ENCODE data around the gene DNAH8. TPM values are rescaled to one million over a fixed set of nuclear protein-coding genes. Genes with fewer than 3 reads are reported as not detected.
"Not testable (repeated sequence)": the region's sequence is repeated elsewhere in the genome, so short reads cannot be mapped to it uniquely, and the experiment has no call there.

DNAH8 gene
- total RNA-seq, 2 experiments from 2014 or later, result 0.06 to 0.11 TPM

DNA sequence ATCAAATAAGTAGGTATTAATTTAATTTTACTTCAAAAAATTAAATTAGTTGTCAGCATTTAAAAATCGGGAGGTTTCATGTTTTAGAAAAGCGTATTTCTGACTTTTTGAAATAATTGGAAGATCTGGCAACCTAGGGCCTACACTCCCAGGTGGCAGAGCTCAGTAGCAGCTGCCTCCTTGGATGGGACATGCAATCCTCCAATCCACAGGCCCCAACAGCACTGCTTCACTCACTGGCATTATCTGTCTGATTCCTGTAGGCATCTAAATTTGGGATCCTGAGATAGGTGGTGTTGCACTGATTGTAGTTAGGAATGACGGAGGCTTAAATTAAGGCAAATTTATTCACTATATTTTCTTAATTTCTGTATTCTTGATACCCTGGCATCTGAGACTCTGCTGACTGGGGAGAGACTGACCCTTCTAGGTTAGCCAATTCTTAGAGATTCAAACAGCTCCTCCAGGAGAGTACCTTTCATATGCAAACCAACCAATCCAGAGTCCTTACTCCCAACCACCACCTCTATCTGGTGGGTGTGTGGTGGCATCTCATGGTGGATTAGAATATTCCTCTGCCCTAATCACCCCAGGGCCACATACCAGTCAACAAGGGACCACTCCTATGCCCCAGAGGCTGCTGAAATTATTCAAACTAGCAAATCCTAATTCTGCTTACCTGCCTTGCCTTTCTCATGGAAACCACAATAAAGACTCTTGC is 186.9 kb downstream of the DNAH8 start:
- Mint-ChIP-seq H3K27me3 (peaks cover 8% of the 10 kb centered on the region), H3K36me3 (no peaks in the 10 kb centered on the region), H3K9me3 (no peaks in the 10 kb centered on the region), H3K27ac (no peak overlapping the region), H3K4me1 (no peaks in the 10 kb centered on the region), H3K4me3 (no peak overlapping the region)
- DNase-seq (no peak), ATAC-seq (ENCODE audit: low read depth) (no peak)
- POLR2A ChIA-PET, result no interaction called here

DNA sequence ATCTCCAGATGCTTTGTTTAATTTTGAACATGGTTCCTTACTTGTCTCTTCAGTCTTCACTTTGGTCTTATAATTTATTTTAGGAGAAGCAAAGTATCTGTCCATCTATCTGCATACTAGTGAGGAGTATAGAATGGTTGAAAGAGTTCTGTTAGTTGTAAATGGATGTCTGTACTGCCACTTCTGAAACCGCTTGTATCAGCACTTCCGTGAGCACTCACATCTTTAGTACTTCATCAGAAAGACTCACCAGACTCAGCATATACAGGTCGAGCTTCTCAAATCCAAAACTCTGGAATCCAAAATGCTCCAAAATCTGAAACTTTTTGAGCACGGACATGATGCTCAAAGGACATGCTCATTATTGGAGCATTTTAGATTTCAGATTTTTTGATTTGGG is 191.5 kb downstream of the DNAH8 start:
- H3K27me3 Mint-ChIP-seq, result peaks cover 4% of the 10 kb centered on the region
- H3K4me3 Mint-ChIP-seq, result no peak overlapping the region
- POLR2A ChIA-PET, result no interaction called here
- no peak for DNase-seq
- H3K9me3 Mint-ChIP-seq, result no peaks in the 10 kb centered on the region
- H3K27ac Mint-ChIP-seq, result no peak overlapping the region
- H3K4me1 Mint-ChIP-seq, result no peaks in the 10 kb centered on the region
- ATAC-seq (ENCODE audit: low read depth), result no peak
- H3K36me3 Mint-ChIP-seq, result no peaks in the 10 kb centered on the region

DNA sequence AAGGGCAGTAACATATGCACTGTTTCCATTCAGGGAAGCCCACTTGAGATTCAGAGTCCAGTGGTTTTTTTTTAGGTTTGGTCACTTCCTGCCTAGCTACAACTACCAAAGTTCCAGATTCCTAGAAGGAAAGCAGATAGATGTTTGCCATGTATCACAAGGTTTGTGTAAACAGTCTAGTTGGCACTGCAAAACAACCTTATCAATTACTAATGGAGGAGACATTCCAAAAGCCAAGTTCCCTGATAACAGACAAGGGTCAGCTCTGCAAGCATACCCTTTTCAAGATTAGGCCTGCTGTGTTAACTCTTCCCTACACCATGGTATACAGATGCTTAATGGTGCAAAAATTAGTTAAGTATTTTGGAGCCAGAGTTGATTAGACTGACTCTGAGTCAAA is 192.2 kb downstream of the DNAH8 start:
- no peaks in the 10 kb centered on the region for H3K36me3 Mint-ChIP-seq
- no peak overlapping the region for H3K27ac Mint-ChIP-seq
- POLR2A ChIA-PET, result no interaction called here
- no peaks in the 10 kb centered on the region for H3K9me3 Mint-ChIP-seq
- no peak overlapping the region for H3K4me3 Mint-ChIP-seq
- ATAC-seq (ENCODE audit: low read depth) (no peak), DNase-seq (no peak)
- H3K4me1 Mint-ChIP-seq, result no peaks in the 10 kb centered on the region
- H3K27me3 Mint-ChIP-seq, result peaks cover 4% of the 10 kb centered on the region

DNA sequence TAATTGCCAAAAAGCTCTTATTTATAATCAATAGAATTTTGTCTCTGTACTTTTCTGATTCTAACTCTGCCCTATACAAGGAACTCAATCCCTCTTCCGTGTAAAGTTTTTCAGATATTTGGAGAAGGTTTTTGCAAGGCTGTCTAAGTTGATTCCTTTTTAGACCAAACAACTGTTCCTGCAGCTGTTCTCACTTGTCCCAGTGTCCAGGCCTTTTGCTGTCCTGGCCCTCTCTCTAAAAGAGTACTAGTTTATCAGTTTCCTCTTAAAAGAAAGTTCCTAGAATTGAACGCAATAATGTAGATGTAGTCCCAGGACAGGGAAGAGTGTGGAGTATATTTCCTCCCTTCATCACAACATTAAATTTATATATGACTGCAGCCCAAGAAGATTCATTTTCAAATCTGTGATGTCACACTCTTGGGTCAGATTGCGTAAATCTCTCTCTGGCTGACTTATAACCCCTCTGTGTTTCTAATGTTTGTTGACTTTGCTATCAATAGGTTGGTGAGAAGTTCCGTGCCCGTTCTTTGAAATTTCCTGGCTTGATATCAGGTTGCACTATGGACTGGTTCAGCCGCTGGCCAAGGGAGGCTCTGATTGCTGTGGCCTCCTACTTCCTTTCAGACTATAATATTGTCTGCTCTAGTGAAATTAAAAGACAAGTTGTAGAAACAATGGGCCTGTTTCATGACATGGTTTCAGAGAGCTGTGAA is 194.1 kb downstream of the DNAH8 start:
- no peak overlapping the region for H3K27ac Mint-ChIP-seq
- H3K4me3 Mint-ChIP-seq, result no peak overlapping the region
- DNase-seq (no peak), ATAC-seq (ENCODE audit: low read depth) (no peak)
- no peaks in the 10 kb centered on the region for H3K9me3 Mint-ChIP-seq
- H3K4me1 Mint-ChIP-seq, result no peaks in the 10 kb centered on the region
- POLR2A ChIA-PET, result no interaction called here
- H3K27me3 Mint-ChIP-seq, result no peaks in the 10 kb centered on the region
- H3K36me3 Mint-ChIP-seq, result no peaks in the 10 kb centered on the region

DNA sequence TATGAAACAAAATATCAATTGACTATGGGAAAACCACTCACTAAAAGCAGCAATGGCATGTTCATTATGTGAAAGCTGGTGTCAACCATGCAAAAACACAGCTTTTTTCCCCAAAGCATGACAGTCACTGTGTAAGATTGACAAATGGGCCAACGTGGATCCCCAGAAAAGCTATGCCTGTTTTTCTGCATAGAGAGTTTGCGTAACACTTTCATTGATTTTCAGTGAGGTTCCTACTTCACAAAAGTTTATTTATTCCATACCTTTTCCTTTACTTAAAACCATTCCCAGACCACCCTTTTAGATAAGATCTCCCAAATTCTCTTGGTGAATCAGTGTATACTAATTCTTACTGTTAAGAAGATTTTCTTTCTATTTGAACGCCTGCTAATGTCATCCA is 195.1 kb downstream of the DNAH8 start:
- Mint-ChIP-seq H3K9me3 (no peaks in the 10 kb centered on the region), H3K36me3 (no peaks in the 10 kb centered on the region), H3K27ac (no peak overlapping the region), H3K4me3 (no peak overlapping the region), H3K4me1 (no peaks in the 10 kb centered on the region), H3K27me3 (no peaks in the 10 kb centered on the region)
- POLR2A ChIA-PET, result no interaction called here
- ATAC-seq (ENCODE audit: low read depth) (no peak), DNase-seq (no peak)

DNA sequence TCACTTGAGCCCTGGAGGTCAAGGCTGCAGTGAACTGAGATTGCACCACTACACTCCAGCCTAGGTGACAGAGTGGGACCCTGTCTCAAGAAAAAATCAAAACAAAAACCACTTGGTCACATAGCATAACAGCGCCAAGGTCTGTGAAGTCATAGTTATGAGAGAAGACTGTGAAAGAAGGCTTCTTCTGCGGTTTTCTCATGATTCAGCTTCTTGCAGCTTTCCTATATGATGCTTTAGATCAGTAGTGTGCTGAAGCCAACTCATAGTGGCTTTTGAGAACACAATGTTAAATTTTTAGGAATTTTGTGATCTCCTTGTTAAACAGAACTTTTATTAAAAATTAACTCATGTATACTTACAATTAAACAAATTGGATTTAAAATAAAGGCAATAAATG is 197.3 kb downstream of the DNAH8 start:
- Mint-ChIP-seq H3K27me3 (no peaks in the 10 kb centered on the region), H3K4me3 (no peak overlapping the region), H3K27ac (no peak overlapping the region), H3K9me3 (no peaks in the 10 kb centered on the region), H3K36me3 (no peaks in the 10 kb centered on the region), H3K4me1 (no peaks in the 10 kb centered on the region)
- POLR2A ChIA-PET, result no interaction called here
- ATAC-seq (ENCODE audit: low read depth), result no peak
- DNase-seq, result no peak

DNA sequence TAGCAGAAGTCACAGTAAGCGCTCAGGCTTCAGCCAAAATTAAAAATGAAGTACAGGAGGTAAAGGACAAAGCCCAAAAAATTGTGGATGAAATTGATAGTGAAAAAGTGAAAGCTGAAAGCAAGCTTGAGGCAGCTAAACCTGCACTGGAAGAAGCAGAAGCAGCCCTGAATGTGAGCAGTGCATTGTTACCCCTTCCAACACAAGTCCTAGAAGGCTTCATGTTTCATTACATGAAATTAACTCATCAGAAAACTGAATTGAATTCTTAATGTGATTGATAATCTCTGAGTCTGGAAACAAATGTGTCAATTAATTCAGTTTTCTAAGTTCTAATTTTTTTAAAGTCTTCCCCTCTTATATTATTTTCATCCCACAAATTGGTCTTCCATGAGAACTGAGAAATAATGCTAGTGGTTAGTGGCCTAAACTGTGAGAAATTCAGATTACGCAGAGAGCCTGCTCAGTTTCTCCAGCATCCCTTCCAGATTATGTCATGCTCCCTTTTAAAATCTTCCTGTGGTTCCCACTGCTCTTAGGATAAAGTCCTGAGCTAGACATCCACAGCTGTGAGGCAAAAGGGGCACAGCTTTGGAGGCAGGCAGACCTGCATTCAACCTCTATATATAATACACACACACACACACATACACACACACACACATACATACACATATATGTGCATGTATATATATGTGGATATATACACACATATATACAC is 200.3 kb downstream of the DNAH8 start:
- DNase-seq (no peak), ATAC-seq (ENCODE audit: low read depth) (no peak)
- POLR2A ChIA-PET, result no interaction called here
- no peak overlapping the region for H3K4me3 Mint-ChIP-seq
- no peaks in the 10 kb centered on the region for H3K4me1 Mint-ChIP-seq
- no peaks in the 10 kb centered on the region for H3K9me3 Mint-ChIP-seq
- H3K27ac Mint-ChIP-seq, result no peak overlapping the region
- no peaks in the 10 kb centered on the region for H3K27me3 Mint-ChIP-seq
- H3K36me3 Mint-ChIP-seq, result no peaks in the 10 kb centered on the region

DNA sequence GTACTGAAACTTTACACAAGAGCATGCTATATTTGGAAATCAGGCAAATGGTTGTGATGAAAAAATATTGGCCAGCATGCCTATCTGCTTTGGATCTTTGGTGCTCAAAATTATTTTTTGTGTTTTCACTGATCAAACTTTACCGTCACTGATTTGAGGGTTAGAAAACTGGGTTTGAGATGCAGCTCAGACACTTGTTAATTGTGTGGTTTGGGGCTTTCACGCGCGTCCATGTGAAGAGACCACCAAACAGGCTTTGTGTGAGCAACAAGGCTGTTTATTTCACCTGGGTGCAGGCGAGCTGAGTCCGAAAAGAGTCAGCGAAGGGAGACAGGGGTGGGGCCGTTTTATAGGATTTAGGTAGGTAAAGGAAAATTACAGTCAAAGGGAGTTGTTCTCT is 206.4 kb downstream of the DNAH8 start:
- POLR2A ChIA-PET; H3K4me3 Mint-ChIP-seq; H3K27me3 Mint-ChIP-seq; H3K4me1 Mint-ChIP-seq; H3K9me3 Mint-ChIP-seq; H3K36me3 Mint-ChIP-seq; ATAC-seq (ENCODE audit: low read depth); DNase-seq; H3K27ac Mint-ChIP-seq: not testable (repeated sequence)

DNA sequence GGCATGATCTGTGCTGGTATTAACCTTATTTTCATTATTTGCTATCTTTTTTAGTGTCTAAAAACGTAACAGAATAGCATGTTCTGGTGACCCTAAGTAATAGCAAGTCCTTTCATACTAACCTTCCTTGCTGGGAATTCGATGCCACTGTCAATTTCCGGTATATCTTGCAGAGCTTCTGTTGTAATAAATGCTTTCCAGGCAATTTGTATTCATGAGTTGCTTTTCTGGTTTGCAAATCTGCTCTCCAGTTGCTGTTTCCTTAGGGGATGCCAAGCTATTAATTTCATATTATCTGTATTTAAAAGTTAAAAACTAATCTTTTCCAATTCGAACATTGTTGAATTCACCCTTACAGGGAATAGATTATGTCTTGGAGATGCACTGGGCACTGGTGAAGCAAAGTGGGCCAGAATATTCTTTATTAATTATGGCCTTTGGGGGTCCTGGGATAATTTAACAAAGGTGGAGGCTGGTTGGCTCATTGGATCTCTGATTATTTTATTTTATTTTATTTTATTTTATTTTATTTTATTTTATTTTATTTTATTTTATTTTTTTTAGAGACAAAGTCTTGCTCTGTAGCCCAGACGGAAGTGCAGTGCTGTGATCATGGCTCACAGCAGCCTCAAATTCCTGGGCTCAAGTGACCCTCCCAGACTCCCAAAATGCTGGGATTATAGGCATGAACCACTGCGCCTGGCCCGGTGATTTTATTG is 209.8 kb downstream of the DNAH8 start:
- H3K27me3 Mint-ChIP-seq, result peaks cover 14% of the 10 kb centered on the region
- DNase-seq, result no peak
- no peak overlapping the region for H3K4me3 Mint-ChIP-seq
- ATAC-seq (ENCODE audit: low read depth), result no peak
- peaks cover 1% of the 10 kb centered on the region for H3K4me1 Mint-ChIP-seq
- H3K36me3 Mint-ChIP-seq, result no peaks in the 10 kb centered on the region
- POLR2A ChIA-PET, result no interaction called here
- no peak overlapping the region for H3K27ac Mint-ChIP-seq
- H3K9me3 Mint-ChIP-seq, result no peaks in the 10 kb centered on the region

DNA sequence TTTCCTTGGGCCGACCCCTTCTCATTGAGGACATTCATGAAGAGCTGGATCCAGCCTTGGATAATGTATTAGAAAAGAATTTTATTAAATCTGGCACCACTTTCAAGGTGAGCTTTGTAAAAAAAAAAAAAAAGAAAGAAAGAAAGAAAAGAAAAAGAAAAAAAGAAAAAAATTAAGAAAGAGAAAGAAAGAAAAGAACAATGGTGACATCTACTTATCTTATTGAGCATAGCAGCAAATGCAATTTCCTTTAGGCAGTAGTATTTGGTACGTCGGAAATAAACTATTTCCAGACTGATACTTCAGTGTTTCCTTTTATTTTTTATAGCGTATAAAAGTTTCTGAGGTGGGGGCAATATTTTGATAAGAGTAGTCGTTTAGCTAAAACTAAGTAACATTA is 214.4 kb downstream of the DNAH8 start:
- ATAC-seq (ENCODE audit: low read depth) (no peak), DNase-seq (no peak)
- POLR2A ChIA-PET, result no interaction called here
- no peak overlapping the region for H3K4me3 Mint-ChIP-seq
- H3K27me3 Mint-ChIP-seq, result peaks cover 17% of the 10 kb centered on the region
- H3K9me3 Mint-ChIP-seq, result no peaks in the 10 kb centered on the region
- H3K27ac Mint-ChIP-seq, result no peak overlapping the region
- H3K36me3 Mint-ChIP-seq, result no peaks in the 10 kb centered on the region
- H3K4me1 Mint-ChIP-seq, result no peaks in the 10 kb centered on the region

DNA sequence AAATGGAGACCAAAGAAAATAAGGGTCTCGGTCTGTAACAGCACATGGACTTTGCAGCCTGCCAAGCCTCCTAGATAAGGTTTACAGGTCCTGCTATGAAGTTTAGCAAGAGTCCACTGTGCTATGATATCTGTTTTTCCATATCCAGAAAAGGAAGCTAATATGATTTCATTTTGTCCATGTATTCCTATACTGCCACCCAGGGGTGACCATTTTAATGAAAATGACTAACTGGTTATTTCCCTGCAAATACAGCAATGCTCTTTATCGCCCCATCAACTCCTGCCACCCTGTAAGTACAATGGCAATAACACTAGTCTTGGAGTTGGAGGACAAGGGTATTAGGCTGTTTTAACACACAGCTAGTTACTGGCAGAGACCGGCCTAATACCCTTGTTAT is 218.3 kb downstream of the DNAH8 start:
- H3K4me3 Mint-ChIP-seq, result no peak overlapping the region
- DNase-seq (no peak), ATAC-seq (ENCODE audit: low read depth) (no peak)
- POLR2A ChIA-PET, result no interaction called here
- no peaks in the 10 kb centered on the region for H3K9me3 Mint-ChIP-seq
- H3K27ac Mint-ChIP-seq, result no peak overlapping the region
- H3K36me3 Mint-ChIP-seq, result no peaks in the 10 kb centered on the region
- peaks cover 8% of the 10 kb centered on the region for H3K27me3 Mint-ChIP-seq
- H3K4me1 Mint-ChIP-seq, result no peaks in the 10 kb centered on the region

DNA sequence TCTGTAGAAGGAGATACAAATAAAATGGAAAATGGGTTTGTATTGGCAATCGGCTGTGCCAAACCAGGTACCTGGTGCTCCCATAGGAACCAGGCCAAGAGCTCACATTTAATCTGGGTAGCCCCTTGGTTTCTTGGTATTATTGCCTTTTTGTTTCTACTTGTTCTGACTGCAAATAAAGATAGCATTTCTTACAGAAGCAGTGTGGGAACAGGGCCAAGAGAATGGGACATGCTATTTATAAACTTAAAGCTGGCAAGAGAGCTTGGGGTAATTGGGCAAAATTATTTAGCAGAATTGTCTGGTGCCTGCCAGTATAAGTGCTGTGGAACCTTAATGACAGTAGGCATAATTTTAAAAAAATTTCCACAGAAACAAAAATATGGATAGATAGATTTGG is 219.9 kb downstream of the DNAH8 start:
- H3K4me3 Mint-ChIP-seq, result no peak overlapping the region
- H3K27me3 Mint-ChIP-seq, result peaks cover 3% of the 10 kb centered on the region
- no peaks in the 10 kb centered on the region for H3K36me3 Mint-ChIP-seq
- H3K9me3 Mint-ChIP-seq, result no peaks in the 10 kb centered on the region
- no peak for DNase-seq
- H3K27ac Mint-ChIP-seq, result no peak overlapping the region
- POLR2A ChIA-PET, result no interaction called here
- H3K4me1 Mint-ChIP-seq, result no peaks in the 10 kb centered on the region
- no peak for ATAC-seq (ENCODE audit: low read depth)

DNA sequence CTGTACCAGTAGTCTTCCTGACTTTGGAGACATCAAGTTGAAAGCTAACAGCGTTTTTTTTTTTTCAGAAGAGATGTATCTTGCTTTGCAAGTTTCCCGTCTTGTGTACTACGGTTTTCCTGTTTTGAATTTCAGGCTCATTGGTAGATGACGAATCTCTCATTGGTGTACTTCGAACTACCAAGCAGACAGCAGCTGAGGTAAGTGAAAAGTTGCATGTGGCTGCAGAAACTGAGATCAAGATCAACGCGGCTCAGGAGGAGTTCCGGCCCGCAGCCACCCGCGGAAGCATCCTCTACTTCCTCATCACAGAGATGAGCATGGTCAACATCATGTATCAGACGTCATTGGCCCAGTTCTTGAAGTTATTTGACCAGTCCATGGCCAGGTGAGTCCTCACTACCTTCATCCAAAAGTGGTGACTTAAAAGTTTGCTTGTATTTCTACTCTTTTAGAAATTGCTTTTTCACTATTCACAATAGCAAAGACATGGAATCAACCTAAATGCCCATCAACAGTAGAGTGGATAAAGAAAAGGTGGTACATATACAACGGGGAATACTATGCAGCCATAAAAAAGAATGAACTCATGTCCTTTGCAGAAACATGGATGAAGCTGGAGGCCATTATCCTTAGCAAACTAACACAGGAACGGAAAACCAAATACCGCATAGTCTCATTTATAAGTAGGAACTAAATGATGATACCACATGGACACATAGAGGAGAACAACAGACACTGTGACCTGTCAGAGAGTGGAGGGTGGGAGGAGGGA is 222.9 kb downstream of the DNAH8 start:
- Mint-ChIP-seq H3K27me3 (peaks cover 7% of the 10 kb centered on the region), H3K36me3 (no peaks in the 10 kb centered on the region), H3K9me3 (no peaks in the 10 kb centered on the region), H3K4me3 (no peak overlapping the region), H3K27ac (no peak overlapping the region), H3K4me1 (no peaks in the 10 kb centered on the region)
- POLR2A ChIA-PET, result no interaction called here
- no peak for ATAC-seq (ENCODE audit: low read depth)
- DNase-seq, result no peak

Data from activated naive CD8-positive, alpha-beta T cell treated with anti-CD3 and anti-CD28 coated beads, Interleukin-2, amount 10 ng/mL, durations not matched to agents 7 days and 5 days (primary cell).